Rectal smooth muscle tissue (tissue), 1 donor: ENCODE results near the gene MRPS27.

Source experiments
- H3K27ac ChIP-seq: one replicate; pipeline ENCODE4 v1.7.0; 2013; ENCODE audit warnings: low read depth, low read length, inconsistent platforms
- H3K27me3 ChIP-seq: one replicate; pipeline ENCODE4 v1.7.0; 2013; ENCODE audit warnings: low read length; ENCODE audit not compliant: control insufficient read depth, insufficient read depth
- H3K36me3 ChIP-seq: one replicate; pipeline ENCODE4 v1.7.0; 2013; ENCODE audit warnings: low read length; ENCODE audit not compliant: control insufficient read depth, insufficient read depth
- H3K4me1 ChIP-seq: one replicate; pipeline ENCODE4 v1.7.0; 2013; ENCODE audit warnings: low read length; ENCODE audit not compliant: control insufficient read depth, insufficient read depth
- H3K4me3 ChIP-seq: one replicate; pipeline ENCODE4 v1.7.0; 2013; ENCODE audit warnings: low read length
- H3K9ac ChIP-seq: one replicate; pipeline ENCODE4 v1.7.0; 2013; ENCODE audit warnings: low read length

MRPS27 gene

GRCh38 chr5:72191404-72191803 lies 128.6 kb downstream of the MRPS27 start:
- Histone ChIP-seq H3K27me3 (no peaks in the 10 kb centered on the region), H3K4me3 (no peak overlapping the region), H3K27ac (no peak overlapping the region), H3K4me1 (peaks cover 2% of the 10 kb centered on the region), H3K36me3 (no peaks in the 10 kb centered on the region), H3K9ac (no peak overlapping the region)

GRCh38 chr5:72189146-72189545 lies 130.9 kb downstream of the MRPS27 start:
- no peaks in the 10 kb centered on the region for H3K27me3 ChIP-seq
- no peak overlapping the region for H3K4me3 ChIP-seq
- no peaks in the 10 kb centered on the region for H3K36me3 ChIP-seq
- H3K27ac ChIP-seq = no peak overlapping the region
- H3K4me1 ChIP-seq = peaks cover 2% of the 10 kb centered on the region
- H3K9ac ChIP-seq = no peak overlapping the region

- no peaks in the 10 kb centered on the region for H3K36me3 ChIP-seq
- no peak overlapping the region for H3K27ac ChIP-seq
These were observed 131.9 kb downstream of the MRPS27 start for GRCh38 chr5:72188166-72188565.

GRCh38 chr5:72187388-72188075 lies 132.5 kb downstream of the MRPS27 start:
- no peak overlapping the region for H3K4me3 ChIP-seq
- H3K27ac ChIP-seq = no peak overlapping the region
- H3K27me3 ChIP-seq = no peaks in the 10 kb centered on the region
- H3K4me1 ChIP-seq = peaks cover 2% of the 10 kb centered on the region
- H3K9ac ChIP-seq = no peak overlapping the region
- no peaks in the 10 kb centered on the region for H3K36me3 ChIP-seq

More at GRCh38 chr5:72188166-72188565, 131.9 kb downstream of the MRPS27 start:
- H3K27me3 ChIP-seq = no peaks in the 10 kb centered on the region
- H3K4me1 ChIP-seq = peaks cover 2% of the 10 kb centered on the region
- H3K4me3 ChIP-seq = no peak overlapping the region
- H3K9ac ChIP-seq = no peak overlapping the region

- Histone ChIP-seq H3K36me3 (no peaks in the 10 kb centered on the region), H3K4me3 (no peak overlapping the region), H3K27me3 (no peaks in the 10 kb centered on the region), H3K27ac (no peak overlapping the region), H3K4me1 (no peaks in the 10 kb centered on the region), H3K9ac (no peak overlapping the region)
These were observed 134.3 kb downstream of the MRPS27 start for GRCh38 chr5:72185496-72186329.

GRCh38 chr5:72184408-72184807 lies 135.6 kb downstream of the MRPS27 start:
- no peaks in the 10 kb centered on the region for H3K36me3 ChIP-seq
- peaks cover 4% of the 10 kb centered on the region for H3K4me1 ChIP-seq
- H3K27me3 ChIP-seq = no peaks in the 10 kb centered on the region
- no peak overlapping the region for H3K4me3 ChIP-seq
- H3K27ac ChIP-seq = no peak overlapping the region
- H3K9ac ChIP-seq = no peak overlapping the region

GRCh38 chr5:72183101-72183520 lies 136.9 kb downstream of the MRPS27 start:
- Histone ChIP-seq H3K27me3 (no peaks in the 10 kb centered on the region), H3K36me3 (no peaks in the 10 kb centered on the region), H3K9ac (no peak overlapping the region), H3K27ac (no peak overlapping the region), H3K4me1 (peaks cover 4% of the 10 kb centered on the region), H3K4me3 (no peak overlapping the region)

- H3K27ac ChIP-seq = no peak overlapping the region
- no peaks in the 10 kb centered on the region for H3K27me3 ChIP-seq
- no peak overlapping the region for H3K9ac ChIP-seq
- H3K4me1 ChIP-seq = peaks cover 4% of the 10 kb centered on the region
- H3K36me3 ChIP-seq = no peaks in the 10 kb centered on the region
- no peak overlapping the region for H3K4me3 ChIP-seq
These were observed 137.4 kb downstream of the MRPS27 start for GRCh38 chr5:72182686-72183085.

GRCh38 chr5:72180925-72181324 lies 139.1 kb downstream of the MRPS27 start:
- H3K4me3 ChIP-seq = no peak overlapping the region
- no peaks in the 10 kb centered on the region for H3K27me3 ChIP-seq
- no peak overlapping the region for H3K9ac ChIP-seq
- no peak overlapping the region for H3K27ac ChIP-seq
- peaks cover 4% of the 10 kb centered on the region for H3K4me1 ChIP-seq
- no peaks in the 10 kb centered on the region for H3K36me3 ChIP-seq

- Histone ChIP-seq H3K4me1 (peaks cover 4% of the 10 kb centered on the region), H3K9ac (no peak overlapping the region), H3K4me3 (peak overlapping the region; percentile 43), H3K27me3 (no peaks in the 10 kb centered on the region), H3K36me3 (no peaks in the 10 kb centered on the region), H3K27ac (no peak overlapping the region)
These were observed 140.1 kb downstream of the MRPS27 start for GRCh38 chr5:72179816-72180440.

GRCh38 chr5:72179028-72179815 lies 140.8 kb downstream of the MRPS27 start:
- H3K27me3 ChIP-seq = no peaks in the 10 kb centered on the region
- peak overlapping the region; percentile 40 for H3K27ac ChIP-seq
- no peak overlapping the region for H3K9ac ChIP-seq
- H3K4me3 ChIP-seq = peak overlapping the region; percentile 43
- peaks cover 4% of the 10 kb centered on the region for H3K4me1 ChIP-seq
- no peaks in the 10 kb centered on the region for H3K36me3 ChIP-seq

GRCh38 chr5:72177538-72177937 lies 142.5 kb downstream of the MRPS27 start:
- Histone ChIP-seq H3K4me3 (no peak overlapping the region), H3K36me3 (no peaks in the 10 kb centered on the region), H3K9ac (no peak overlapping the region), H3K27ac (no peak overlapping the region), H3K27me3 (no peaks in the 10 kb centered on the region), H3K4me1 (peaks cover 4% of the 10 kb centered on the region)
